HL-60 (cell line): ENCODE measurements around the gene XKR7.

Source experiments
- CTCF ChIP-seq: IDR thresholded peaks from one replicate; pipeline ENCODE4 v1.5.1; 2011; ENCODE audit warnings: low read length, control low read depth, inconsistent platforms; ENCODE audit not compliant: insufficient read depth
- POLR2AphosphoS5 ChIP-seq: IDR thresholded peaks from 2 replicates; pipeline ENCODE4 v1.6.1; 2012; ENCODE audit warnings: low read depth

GRCh38 chr20:32050324-32050841, 82.4 kb downstream of the XKR7 start:
- TF ChIP-seq CTCF (no peak), POLR2AphosphoS5 (no peak)
